Pons (tissue), 1 donor: ENCODE results near the gene HPSE2.
A peak's percentile ranks its signal among the peaks of the same experiment; 100 is the strongest.

Experiments
- DNase-seq: peaks from one replicate; pipeline ENCODE4 v3.0.0-alpha.2; 2016; ENCODE audit warnings: low spot score

Gene HPSE2

DNA sequence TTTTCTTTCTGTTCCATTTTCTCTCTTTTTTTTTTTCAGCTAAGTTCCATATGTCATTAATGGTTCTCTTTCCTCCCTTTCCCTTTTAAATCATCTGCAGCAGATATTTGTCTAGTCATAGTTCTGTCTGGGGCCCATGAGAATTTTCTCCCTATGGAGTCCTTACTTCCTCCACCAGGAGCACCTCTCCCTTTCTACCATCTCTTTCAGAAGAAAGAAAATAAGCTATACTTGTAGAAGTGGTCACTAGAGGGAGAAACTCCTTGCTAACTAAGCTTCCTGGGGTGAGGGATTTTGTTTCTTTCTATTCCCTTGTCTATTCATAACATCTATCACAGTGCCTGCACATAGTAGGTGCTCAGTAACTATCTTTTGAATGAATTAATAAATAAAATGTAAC, 558.8 kb downstream of the HPSE2 start:
- no peak for DNase-seq

DNA sequence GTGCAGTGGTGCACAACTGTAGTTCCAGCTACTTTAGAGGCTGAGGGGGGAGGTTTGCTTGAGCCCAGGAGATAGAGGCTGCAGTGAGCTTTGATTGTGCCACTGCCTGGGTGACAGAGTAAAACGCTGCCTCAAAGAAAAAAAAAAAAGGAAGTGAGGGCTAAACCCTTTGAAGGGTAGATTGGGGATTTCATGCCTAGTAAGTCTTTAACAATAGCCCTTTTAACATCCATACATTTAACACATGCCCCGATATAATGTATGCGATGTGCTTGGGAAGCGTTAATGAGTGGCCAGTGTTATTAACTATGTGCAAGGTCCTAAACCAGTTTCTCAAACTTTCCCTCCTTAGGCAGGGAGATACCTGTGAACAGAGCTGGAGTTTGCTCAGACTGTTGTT, 559.8 kb downstream of the HPSE2 start:
- DNase-seq: no peak

DNA sequence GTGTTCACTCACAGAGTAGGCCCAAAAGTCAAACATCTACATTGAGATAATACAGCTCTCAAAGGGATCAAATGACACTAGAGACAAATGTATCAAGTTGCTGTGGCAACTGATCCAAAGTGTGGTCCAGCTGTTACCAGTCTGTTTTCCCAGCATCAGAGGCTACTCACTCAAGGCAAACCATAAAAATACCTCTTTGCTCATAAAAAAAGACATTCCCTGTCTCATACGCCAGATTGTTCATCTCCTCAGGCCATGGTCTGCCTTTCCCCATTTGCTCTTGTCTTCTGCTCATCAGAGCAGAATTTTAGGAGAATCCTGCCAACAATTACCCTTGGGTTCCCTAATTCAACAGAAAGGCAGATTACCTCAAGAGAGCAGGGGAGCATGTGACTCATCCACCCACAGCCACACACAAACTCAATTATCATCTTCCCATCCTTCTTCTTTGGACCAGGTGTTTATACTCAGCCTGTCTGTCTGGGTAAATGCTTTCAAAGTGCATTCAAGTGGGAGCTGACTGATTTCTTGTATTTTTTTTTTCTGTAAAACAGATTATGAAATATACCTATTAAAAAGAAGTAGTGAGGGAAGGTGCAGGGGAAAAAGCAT, 562.4 kb downstream of the HPSE2 start:
- DNase-seq: no peak

DNA sequence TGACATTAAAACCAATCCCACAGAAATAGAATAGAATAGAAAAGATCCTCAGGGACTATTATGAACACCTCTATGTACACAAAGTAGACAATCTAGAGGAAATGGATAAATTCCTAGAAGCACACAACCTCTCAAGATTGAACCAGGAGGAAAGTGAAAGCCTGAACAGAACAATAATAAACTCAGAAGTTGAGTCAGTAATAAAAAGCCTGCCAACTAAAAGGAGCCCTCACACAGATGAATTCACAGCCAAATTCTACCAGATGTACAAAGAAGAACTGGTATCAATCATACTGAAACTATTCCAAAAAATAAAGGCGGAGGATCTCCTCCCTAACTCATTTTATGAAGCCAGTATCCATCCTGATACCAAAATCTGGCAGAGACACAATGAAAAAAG, 568.6 kb downstream of the HPSE2 start:
- no peak for DNase-seq

DNA sequence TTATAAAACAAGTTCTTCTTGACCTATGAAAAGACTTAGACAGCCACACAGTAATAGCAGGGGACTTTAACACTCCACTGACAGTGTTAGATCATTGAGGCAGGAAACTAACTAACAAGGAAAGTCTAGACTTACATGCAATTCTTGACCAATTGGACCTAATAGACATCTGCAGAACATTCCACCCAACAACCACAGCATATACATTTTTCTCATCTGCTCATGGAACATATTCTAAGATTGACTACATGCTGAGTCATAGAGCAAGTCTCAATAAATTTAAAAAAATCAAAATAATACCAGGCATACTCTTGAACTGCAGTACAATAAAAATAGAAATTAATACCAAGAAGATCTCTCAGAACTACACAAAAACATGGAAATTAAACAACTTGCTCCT, 569.4 kb downstream of the HPSE2 start:
- DNase-seq: no peak

DNA sequence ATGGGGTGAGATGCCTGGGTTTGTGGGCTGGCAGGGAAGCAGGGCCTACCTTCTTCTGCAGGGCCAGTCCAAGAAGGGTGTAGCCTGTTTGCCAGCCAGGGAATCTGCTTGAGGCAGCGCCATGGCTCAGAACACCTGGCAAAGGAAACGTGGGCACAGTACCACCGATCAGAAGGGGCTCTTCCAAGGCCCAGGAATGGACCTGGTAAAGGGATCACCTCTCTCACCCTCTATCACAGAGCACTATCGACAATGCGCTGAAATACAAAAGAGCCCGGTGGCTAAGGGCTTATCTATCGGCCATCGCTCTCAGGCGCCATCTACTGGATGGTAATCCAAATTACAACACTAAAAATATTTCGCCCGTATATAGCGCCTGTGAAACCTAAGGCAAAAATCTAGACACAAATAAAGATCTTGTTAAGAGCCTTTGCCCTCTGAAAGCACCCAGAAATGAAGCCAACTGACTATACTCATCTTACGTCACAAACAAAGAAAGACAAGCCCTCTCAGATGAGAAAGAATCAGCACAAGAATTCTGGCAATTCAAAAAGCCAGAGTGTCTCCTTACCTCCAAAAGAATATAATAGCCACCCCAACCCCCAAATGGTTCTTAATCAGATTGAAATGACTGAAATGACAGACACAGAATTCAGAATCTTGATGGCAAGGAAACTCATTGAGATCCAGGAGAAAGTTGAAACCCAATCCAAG, 571.2 kb downstream of the HPSE2 start:
- DNase-seq: no peak

DNA sequence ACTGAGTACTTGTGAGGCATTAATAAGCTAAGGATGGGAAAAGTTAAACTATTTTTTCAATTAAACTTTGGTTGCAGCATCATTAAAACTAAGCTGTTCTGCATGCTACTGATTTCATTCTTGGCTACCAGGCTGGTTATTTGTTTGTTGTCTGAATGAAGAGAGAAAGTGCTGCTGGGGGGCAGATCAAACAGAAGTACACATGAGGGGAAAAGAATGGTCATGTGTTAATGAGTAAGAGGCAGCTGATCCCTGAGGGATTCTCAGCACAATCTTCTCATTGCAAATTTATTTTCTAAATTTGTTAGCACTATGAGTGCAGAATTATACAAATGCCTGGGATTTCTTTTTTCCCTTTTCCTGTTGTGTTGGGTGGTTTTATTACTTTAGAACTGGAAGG, 575.7 kb downstream of the HPSE2 start:
- no peak for DNase-seq

DNA sequence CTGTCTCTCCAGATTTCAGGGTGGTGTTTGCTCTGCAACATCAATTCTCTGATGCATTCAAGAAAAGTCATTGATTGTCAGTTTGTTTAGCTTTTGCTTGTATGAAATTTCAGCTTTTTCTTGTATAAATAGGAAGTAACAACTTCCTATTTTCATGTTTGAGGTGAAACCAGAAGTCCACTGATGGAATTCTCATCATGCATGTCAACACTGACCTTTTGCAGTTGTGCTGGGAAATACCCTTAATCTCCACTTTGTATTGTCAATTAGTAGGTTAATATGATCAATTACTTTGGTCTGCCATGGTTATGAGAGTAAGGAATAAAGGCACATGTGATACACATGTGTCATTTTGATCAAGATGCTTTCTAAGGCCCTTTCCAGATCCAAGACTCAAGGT, 580.2 kb downstream of the HPSE2 start:
- DNase-seq: no peak

DNA sequence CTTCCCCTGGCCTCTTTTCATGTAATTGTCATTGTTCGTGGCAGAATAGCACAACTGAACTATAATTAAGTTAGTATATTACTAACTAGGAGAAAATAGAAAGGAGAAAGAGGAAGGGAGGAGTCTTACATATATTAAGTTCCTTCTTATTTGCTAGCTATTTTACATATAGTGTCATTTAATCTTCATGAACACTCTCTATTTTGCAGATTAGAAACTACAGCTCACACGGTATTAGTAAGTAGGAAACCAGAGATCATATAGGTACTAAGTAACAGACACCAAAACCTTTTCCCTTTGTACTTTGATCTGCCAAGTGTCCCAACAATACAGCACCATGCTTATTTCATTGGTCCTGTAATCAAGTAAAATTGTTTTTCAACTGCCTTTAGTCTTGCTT, 586.5 kb downstream of the HPSE2 start:
- no peak for DNase-seq

DNA sequence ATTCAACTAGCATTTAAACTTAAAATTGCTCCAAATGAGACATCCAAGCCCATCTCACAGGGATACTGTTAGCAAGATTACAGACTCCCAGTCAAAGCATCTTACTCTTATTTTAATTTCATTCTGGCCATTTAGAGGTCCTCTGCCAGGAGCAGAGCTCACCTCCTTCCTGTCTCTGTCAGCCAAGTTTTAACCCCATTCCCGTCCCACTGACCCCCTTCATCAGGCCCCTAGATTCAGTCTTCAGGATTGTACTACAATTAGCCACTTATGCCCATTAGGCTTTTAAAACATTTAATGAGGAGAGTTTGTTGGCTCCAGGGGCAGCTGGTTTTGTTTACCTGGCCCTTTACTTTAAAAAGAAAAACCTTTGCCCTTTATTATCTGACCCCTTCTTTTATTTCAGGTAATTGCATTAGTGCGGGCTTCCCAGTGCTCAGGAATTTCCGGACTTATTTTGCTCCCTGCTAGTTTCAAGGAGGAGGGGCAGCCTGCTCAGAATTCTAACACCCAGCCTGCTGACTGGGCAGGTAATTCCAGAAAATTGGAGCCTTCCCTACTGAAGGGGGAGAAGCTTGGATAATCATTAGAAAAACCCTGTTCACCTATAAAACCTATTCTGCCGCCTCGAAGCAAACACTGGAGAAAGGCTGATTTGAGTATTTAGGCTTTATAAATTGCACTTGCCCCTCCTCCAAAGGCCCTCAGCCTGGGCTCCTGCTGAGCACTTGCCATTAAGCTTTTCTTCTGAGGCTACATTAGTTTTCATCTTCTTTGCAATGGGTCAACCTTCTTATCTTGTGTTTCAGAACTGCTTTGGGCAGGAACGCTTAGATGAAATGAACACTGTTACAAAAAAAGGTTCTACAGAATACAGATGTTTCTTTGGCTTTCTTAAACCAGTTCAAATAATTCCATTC, 588.4 kb downstream of the HPSE2 start:
- no peak for DNase-seq

DNA sequence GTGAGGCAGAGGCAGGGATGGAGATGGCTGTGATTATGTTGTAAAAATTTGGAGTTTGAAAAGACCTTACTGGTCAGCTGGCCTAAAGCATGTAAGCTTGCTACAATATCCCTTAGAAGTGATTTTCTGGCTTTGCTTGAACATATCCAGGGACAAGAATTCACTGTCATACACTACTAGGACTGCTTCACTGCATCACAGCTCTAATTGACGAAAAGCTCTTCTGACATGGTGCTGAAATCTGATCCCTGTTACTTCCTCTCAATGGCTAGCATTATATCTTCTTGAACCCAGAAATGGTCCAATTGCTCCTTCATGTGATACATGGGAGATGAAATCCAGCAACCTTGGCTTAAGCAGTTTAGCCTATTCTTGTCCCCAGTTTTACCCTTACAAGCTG, 591.2 kb downstream of the HPSE2 start:
- DNase-seq: no peak

DNA sequence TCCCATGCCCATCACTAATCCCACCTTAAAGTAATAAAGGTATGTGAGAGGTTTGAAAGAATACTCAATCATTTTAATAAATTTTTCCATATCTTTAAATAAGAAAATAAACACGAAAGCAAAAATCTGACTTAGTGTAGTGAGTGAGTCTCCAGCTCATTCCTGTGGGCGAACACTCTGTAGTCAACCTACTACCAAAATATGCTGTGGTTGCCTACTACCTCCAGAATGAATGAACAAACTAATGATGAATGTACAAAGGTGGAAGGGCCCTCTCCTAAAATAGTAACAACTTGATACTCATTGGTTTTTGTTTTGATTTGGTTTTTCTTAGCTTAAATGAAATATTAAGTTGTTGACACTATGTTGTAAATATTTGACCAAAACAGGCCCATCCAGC, 593.4 kb downstream of the HPSE2 start:
- no peak for DNase-seq

DNA sequence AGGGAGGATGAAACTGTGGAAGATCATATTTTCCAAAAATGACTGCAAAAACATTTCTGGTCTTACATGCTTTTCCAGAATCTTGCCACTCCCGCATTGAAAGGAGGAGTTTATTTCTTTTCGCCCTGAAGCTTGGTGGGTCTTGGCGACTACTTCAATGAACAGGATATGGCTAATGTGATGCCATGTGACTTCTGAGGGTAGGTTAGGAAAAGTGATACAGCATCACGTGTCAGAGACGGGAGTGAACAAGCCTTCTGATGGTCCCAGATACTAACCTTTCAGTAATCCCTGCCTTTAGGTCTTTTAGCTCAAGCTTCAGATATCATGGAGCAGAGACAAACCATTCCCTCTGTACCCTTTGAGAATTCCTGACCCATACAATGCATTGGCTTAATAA, 596.7 kb downstream of the HPSE2 start:
- DNase-seq: no peak

DNA sequence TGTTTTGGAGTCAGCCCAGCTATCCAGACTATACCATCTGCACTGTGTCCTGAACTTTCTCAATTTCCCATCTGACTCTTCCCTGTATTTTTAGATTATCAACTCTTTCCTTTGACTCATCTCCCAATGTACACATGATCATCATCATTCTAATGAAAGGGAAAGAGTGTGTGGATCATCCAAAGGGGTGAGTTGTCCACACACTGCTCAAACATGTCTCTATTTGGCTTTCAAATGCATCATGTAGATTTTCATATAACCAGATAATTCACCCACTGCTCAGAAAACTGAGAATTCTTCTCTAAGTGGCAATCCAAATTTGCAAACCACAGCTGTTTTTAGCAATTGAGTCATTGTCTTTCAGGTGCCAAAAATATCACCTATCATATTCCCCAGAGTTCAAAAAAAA, 598.7 kb downstream of the HPSE2 start:
- DNase-seq: peak; percentile 3

DNA sequence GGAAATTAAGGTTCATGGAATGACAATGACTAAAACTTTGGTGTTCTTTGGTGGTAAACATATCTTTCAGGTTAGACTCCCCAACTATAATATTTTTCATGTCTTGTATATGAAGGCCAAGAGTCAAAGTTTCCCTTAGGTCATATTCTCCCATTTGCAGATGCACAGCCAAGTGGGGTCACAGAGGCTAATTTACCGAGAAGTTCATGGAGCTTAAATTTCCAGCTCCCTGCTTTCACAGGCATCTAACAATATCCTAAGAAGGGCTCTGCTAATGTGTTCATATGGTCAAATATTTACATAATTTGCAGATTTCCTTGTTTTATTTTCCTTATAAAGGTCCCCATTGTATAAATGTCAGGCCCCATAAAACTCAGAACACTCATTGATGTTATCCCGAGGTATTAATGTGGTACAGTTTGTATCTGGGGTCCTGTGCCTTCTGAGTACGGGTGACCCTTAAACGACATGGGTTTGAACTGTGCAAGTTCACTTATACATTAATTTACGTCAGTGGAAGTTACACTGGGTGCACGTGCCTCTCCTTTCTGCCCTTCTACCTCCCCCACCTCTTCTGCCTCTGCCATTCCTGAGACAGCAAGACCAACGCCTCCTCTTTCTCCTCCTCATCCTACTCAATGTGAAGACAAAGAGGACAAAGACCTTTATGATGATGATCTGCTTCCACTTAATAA, 603.0 kb downstream of the HPSE2 start:
- no peak for DNase-seq

DNA sequence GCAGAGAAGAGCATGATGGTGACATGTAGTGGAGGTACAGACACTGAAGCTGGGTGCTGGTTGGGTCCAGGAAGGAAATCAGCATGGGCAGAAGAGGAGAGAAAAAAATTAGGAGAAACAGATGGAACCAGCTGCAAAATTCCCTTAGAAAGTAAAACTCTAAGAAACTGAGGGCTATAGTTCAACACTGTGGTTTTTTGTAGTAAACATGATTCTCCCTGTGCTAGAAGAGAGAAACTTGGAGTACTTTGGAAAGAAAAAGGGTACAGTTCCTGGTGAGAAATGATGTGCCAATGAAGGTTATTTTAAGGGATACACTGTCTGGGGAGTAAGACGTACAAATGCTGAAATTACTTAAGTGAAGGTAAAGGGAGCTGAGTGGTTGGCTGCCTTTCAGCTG, 607.4 kb downstream of the HPSE2 start:
- DNase-seq: no peak

DNA sequence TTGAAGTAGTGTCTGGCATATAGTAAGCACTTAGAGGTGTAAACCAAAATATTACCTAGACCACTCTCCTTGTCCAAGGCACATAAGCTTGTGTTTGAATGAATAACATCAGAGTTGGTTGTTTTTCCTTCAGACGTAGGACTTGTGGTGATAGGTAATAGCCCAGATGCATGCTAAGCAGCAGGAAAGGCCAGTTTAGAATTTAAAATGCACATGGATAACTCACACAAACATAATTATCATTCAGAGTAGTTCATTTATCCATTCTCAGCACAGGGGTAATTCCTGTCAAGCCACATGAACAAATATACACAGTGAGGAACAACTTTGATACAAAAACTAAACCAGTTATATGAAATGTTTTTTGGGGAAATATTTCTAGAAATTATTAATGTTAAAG, 607.9 kb downstream of the HPSE2 start:
- DNase-seq: no peak

DNA sequence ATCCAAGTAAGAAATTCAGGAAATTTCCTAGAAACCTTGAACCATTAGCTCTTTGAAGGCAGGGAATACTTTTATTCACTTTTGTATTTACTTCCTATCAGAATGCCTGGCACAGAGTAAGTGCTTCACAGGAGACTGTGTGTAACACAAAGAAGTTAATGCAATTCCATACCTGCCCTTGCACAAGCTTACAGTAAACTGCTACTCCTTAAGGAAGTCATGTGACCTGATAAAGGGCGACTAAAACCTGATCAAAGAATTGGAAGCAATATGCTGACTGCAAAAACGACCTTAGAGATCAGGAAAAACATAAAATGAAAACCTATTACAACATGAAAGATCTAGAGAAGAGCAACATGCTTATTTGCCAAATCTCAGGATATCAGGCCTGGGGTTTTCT, 610.7 kb downstream of the HPSE2 start:
- DNase-seq: no peak

DNA sequence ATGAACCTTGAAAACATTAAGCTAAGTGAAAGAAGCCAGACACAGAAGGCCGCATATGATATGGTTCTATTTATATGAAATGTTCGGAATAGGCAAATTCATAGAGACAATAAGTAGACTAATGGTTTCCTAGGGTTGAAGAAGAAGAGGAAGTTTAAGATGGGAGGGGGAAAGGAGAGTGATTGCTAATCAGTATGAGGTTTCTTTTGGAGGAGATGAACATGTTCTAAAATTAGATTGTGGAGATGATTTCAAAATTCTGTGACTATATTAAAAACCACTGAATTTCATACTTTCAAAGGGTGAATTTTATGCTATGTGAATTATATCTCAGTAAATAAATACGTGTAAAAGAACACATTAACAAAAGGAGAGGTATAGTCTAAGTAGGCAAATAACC, 612.5 kb downstream of the HPSE2 start:
- no peak for DNase-seq

DNA sequence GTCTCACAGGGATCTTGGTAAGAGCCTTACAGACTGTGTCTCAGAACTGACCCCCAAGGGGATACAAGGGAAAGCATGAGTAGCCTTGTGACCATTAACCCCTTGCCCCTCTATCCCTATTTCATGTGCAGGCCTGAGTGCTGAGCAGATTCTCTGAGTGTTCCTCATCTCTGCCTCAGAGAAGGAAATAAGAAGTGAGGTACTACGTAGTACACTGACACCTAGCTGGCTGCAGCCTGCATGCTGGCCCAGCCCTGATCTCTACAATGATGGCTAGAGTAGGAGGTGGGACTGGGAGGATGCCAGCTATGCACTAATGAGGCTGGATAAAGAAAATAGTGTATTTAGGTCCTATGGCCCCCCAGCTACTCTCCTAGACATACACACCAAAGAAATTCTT, 614.0 kb downstream of the HPSE2 start:
- DNase-seq: no peak

DNA sequence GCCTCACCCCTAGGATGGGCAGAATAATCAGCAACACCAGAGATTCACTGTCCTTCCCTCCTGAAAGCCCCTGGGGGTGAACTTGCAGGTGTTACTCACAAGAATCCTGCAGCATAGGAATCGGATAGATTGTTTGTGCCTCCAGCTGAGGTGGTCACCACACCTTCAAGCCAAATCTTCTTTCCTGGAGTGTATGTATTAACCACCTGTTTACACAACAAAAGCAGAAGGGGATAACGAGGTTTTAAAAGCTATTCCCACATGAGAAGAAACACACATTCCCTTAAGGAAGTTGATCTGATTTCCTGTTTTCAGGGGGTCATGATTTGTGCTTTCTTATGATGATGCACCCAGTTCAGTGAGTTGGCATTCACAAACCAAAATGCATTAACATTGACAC, 615.1 kb downstream of the HPSE2 start:
- DNase-seq: no peak

DNA sequence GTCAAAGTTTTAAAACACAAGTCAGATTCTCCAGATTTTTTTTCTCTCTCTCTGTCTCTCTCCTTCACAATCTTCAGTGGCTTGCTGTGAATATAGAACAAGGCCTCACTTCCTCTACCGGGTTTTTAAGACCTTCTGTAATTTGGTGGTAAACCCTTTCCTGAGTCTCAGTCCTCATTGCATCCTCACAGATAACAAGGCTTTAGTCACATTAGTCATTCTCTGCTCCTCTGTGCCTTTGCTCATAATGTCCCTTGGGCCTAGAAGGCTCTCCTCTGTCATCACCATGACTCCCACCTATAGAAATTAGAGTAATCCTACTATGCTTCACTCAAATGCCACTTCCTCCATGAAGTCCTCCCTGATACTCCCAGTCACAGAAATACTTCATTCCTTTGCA, 616.2 kb downstream of the HPSE2 start:
- DNase-seq: no peak
